Uterus (tissue), 2 donors: ENCODE results near the gene PCMT1.

ENCODE experiments used
- CTCF ChIP-seq, 4 experiments: fragments of 200-600 bp in 2 of 4; fragments of 450-650 bp in 2 of 4; sonication (generic) in 2 of 4; IDR thresholded peaks; one replicate each; pipeline ENCODE4 v1.5.1; 2016 to 2019; ENCODE audit warnings: antibody characterized with exemption in 4 of 4, mild to moderate bottlenecking in 2 of 4, moderate library complexity in 1 of 4
- POLR2A ChIP-seq, 2 donors: fragments of 450-650 bp; IDR thresholded peaks; one replicate each; pipeline ENCODE4 v1.6.1; 2016; ENCODE audit warnings: antibody characterized with exemption in 2 of 2, mild to moderate bottlenecking in 1 of 2, moderate library complexity in 1 of 2

DNA sequence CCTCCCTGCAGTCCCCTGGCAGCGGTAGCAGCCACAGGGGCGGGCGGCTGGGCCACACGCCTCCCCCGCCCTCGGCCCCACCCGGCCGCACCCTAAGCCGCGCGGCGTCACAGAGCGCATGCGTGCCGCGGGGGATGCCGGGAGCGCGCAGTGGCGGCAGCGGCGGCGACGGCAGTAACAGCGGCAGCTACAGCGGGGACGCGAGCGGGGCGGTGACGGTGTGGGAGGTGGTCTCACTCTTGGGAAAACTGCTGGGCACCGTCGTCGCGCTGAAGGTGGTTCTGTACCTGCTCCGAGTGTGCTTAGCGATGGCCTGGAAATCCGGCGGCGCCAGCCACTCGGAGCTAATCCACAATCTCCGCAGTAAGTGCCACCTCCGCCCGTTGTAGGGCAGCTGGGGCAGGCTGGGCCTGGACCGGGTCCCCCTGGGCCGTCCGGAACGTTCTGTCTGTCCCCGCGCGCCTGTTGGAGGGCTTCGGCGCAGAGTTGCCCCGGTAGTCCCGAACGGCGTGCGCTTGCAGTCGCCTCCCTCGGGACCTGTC, at the start of gene PCMT1:
- TF ChIP-seq CTCF (IDR thresholded peaks at IDR 0.05): no peak
- TF ChIP-seq POLR2A (IDR thresholded peaks at IDR 0.05): peak; percentile 24 to 77
